ENCODE measurements around the gene KCNJ3. TPM values are rescaled to one million over a fixed set of nuclear protein-coding genes. Genes with fewer than 3 reads are reported as not detected.

Gene KCNJ3
- total and polyA plus RNA-seq, 2 experiments from 2014 or later = not detected

- no peak overlapping the region for H2AFZ ChIP-seq
- no peaks in the 10 kb centered on the region for H3K4me1 ChIP-seq (ENCODE audit: insufficient read depth)
- H4K20me1 ChIP-seq (ENCODE audit: insufficient read depth) = no peaks in the 10 kb centered on the region
- in situ Hi-C loops (cut with MboI) = no loop called here
- 17 to 33% methylated on average over 3 of the region's 3 CpGs for WGBS, 2 experiments (ENCODE audit: low coverage in 1 of 2, low lambda C conversion rate in 2 of 2, missing lambda C conversion rate in 2 of 2)
- H3K27me3 ChIP-seq (replicated peaks; ENCODE audit: insufficient read depth) = no peaks in the 10 kb centered on the region
- H3F3A ChIP-seq (ENCODE audit: insufficient read depth) = no peaks in the 10 kb centered on the region
- H3K4me3 ChIP-seq = no peak overlapping the region
- no peak overlapping the region for H3K27ac ChIP-seq
- H3K4me2 ChIP-seq (ENCODE audit: unreplicated experiment) = no peak overlapping the region
- H3K79me2 ChIP-seq (ENCODE audit: insufficient read depth) = no peaks in the 10 kb centered on the region
- no peak for TF ChIP-seq EZH2phosphoT487 (IDR thresholded peaks at IDR 0.05; ENCODE audit: insufficient read depth, low read depth)
- no peak for TF ChIP-seq EZH2 (IDR thresholded peaks at IDR 0.05; ENCODE audit: insufficient read depth, poor library complexity, severe bottlenecking)
- no peak overlapping the region for H3K9ac ChIP-seq
- H3K9me2 ChIP-seq (ENCODE audit: insufficient read depth) = no peaks in the 10 kb centered on the region
- DNase-seq = no peak
- H3K9me3 ChIP-seq (ENCODE audit: low read depth) = no peaks in the 10 kb centered on the region
- H3K36me3 ChIP-seq (ENCODE audit: low read depth) = no peaks in the 10 kb centered on the region
Observed at GRCh38 chr2:154673694-154674093, 24.8 kb upstream of the KCNJ3 start.

GRCh38 chr2:154677401-154677800, 21.1 kb upstream of the KCNJ3 start:
- no peak overlapping the region for H2AFZ ChIP-seq
- DNase-seq = no peak
- no peak overlapping the region for H3K4me3 ChIP-seq
- H3K9me3 ChIP-seq (ENCODE audit: low read depth) = no peaks in the 10 kb centered on the region
- no peaks in the 10 kb centered on the region for H3F3A ChIP-seq (ENCODE audit: insufficient read depth)
- H3K27ac ChIP-seq = no peak overlapping the region
- H3K9me2 ChIP-seq (ENCODE audit: insufficient read depth) = no peaks in the 10 kb centered on the region
- in situ Hi-C loops (cut with MboI) = no loop called here
- H3K9ac ChIP-seq = no peak overlapping the region
- no peak overlapping the region for H3K4me2 ChIP-seq (ENCODE audit: unreplicated experiment)
- WGBS, 2 experiments (ENCODE audit: low coverage in 1 of 2, low lambda C conversion rate in 2 of 2, missing lambda C conversion rate in 2 of 2) = 28 to 29% methylated on average over 3 of the region's 3 CpGs
- H3K36me3 ChIP-seq (ENCODE audit: low read depth) = no peaks in the 10 kb centered on the region
- H3K27me3 ChIP-seq (replicated peaks; ENCODE audit: insufficient read depth) = no peaks in the 10 kb centered on the region
- no peaks in the 10 kb centered on the region for H4K20me1 ChIP-seq (ENCODE audit: insufficient read depth)
- no peaks in the 10 kb centered on the region for H3K4me1 ChIP-seq (ENCODE audit: insufficient read depth)
- no peaks in the 10 kb centered on the region for H3K79me2 ChIP-seq (ENCODE audit: insufficient read depth)
- TF ChIP-seq EZH2phosphoT487 (IDR thresholded peaks at IDR 0.05; ENCODE audit: insufficient read depth, low read depth) = no peak
- no peak for TF ChIP-seq EZH2 (IDR thresholded peaks at IDR 0.05; ENCODE audit: insufficient read depth, poor library complexity, severe bottlenecking)

DNA sequence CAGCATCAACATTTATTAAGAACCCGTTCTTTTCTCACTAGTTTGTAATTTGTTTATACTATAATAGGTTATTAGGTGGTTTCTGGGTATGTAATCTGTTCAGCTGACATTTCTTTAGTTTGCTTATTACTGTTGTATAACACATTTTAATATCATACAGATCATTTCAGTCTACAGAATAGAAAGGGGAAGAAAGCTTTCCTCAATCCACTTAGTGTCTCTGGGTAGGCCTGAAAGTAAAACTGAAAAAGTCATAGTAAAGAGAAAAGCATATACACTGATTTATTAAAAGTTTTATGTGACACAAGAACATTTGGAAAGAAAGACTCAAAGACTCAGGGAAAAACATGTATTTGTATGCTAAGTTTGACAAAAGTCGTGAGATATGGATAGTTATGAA, 16.8 kb upstream of the KCNJ3 start:
- Histone ChIP-seq H3K4me3 (no peak overlapping the region), H3K9me3 (ENCODE audit: low read depth) (no peaks in the 10 kb centered on the region), H4K20me1 (ENCODE audit: insufficient read depth) (no peaks in the 10 kb centered on the region), H3K9me2 (ENCODE audit: insufficient read depth) (no peaks in the 10 kb centered on the region), H3K27ac (no peak overlapping the region), H3F3A (ENCODE audit: insufficient read depth) (no peaks in the 10 kb centered on the region), H2AFZ (no peak overlapping the region), H3K36me3 (ENCODE audit: low read depth) (no peaks in the 10 kb centered on the region), H3K79me2 (ENCODE audit: insufficient read depth) (no peaks in the 10 kb centered on the region), H3K4me1 (ENCODE audit: insufficient read depth) (no peaks in the 10 kb centered on the region), H3K4me2 (ENCODE audit: unreplicated experiment) (no peak overlapping the region), H3K27me3 (replicated peaks; ENCODE audit: insufficient read depth) (no peaks in the 10 kb centered on the region), H3K9ac (no peak overlapping the region)
- 18 to 20% methylated on average over 2 of the region's 2 CpGs for WGBS, 2 experiments (ENCODE audit: low coverage in 1 of 2, low lambda C conversion rate in 2 of 2, missing lambda C conversion rate in 2 of 2)
- TF ChIP-seq EZH2 (IDR thresholded peaks at IDR 0.05; ENCODE audit: insufficient read depth, poor library complexity, severe bottlenecking) (no peak), EZH2phosphoT487 (IDR thresholded peaks at IDR 0.05; ENCODE audit: insufficient read depth, low read depth) (no peak)
- no peak for DNase-seq
- in situ Hi-C loops (cut with MboI) = no loop called here

- Histone ChIP-seq H3K4me2 (ENCODE audit: unreplicated experiment) (no peak overlapping the region), H3K9ac (no peak overlapping the region), H3K4me3 (no peak overlapping the region), H3K4me1 (ENCODE audit: insufficient read depth) (no peaks in the 10 kb centered on the region), H3K9me2 (ENCODE audit: insufficient read depth) (no peaks in the 10 kb centered on the region), H3F3A (ENCODE audit: insufficient read depth) (no peaks in the 10 kb centered on the region), H3K79me2 (ENCODE audit: insufficient read depth) (no peaks in the 10 kb centered on the region), H3K27me3 (replicated peaks; ENCODE audit: insufficient read depth) (no peaks in the 10 kb centered on the region), H3K27ac (no peak overlapping the region), H2AFZ (no peak overlapping the region), H3K9me3 (ENCODE audit: low read depth) (no peaks in the 10 kb centered on the region), H4K20me1 (ENCODE audit: insufficient read depth) (no peaks in the 10 kb centered on the region), H3K36me3 (ENCODE audit: low read depth) (no peaks in the 10 kb centered on the region)
- DNase-seq = no peak
- in situ Hi-C loops (cut with MboI) = no loop called here
- TF ChIP-seq EZH2phosphoT487 (IDR thresholded peaks at IDR 0.05; ENCODE audit: insufficient read depth, low read depth) (no peak), EZH2 (IDR thresholded peaks at IDR 0.05; ENCODE audit: insufficient read depth, poor library complexity, severe bottlenecking) (no peak)
- WGBS, 2 experiments (ENCODE audit: low coverage in 1 of 2, low lambda C conversion rate in 2 of 2, missing lambda C conversion rate in 2 of 2) = 4 to 6% methylated on average over 3 of the region's 3 CpGs
Observed at GRCh38 chr2:154686162-154686561, 12.3 kb upstream of the KCNJ3 start.

DNA sequence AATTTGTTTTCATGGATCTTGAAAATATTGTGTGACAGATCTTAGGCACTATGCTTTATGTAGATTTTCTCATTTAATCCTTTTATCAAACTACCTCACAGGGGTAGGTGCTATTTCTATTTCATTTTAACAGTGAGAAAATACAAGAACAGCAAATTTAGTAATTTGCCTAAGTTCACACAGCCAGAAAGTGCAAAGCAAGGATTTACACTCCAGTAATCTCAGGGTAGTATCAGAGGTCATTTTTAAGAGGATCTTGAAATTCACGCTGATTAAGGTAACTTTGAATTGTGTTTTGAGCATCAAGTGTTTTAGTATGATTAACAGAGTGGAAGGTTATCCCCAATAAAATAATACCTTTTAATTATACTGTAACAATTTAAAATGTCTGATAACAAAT, 10.1 kb upstream of the KCNJ3 start:
- H3K9me2 ChIP-seq (ENCODE audit: insufficient read depth) = no peaks in the 10 kb centered on the region
- no peak overlapping the region for H3K4me3 ChIP-seq
- no peaks in the 10 kb centered on the region for H3K4me1 ChIP-seq (ENCODE audit: insufficient read depth)
- no peaks in the 10 kb centered on the region for H3K27me3 ChIP-seq (replicated peaks; ENCODE audit: insufficient read depth)
- no peak overlapping the region for H3K4me2 ChIP-seq (ENCODE audit: unreplicated experiment)
- no peaks in the 10 kb centered on the region for H3K36me3 ChIP-seq (ENCODE audit: low read depth)
- H4K20me1 ChIP-seq (ENCODE audit: insufficient read depth) = no peaks in the 10 kb centered on the region
- no peaks in the 10 kb centered on the region for H3K9me3 ChIP-seq (ENCODE audit: low read depth)
- DNase-seq = no peak
- no peaks in the 10 kb centered on the region for H3K79me2 ChIP-seq (ENCODE audit: insufficient read depth)
- in situ Hi-C loops (cut with MboI) = no loop called here
- TF ChIP-seq EZH2phosphoT487 (IDR thresholded peaks at IDR 0.05; ENCODE audit: insufficient read depth, low read depth) (no peak), EZH2 (IDR thresholded peaks at IDR 0.05; ENCODE audit: insufficient read depth, poor library complexity, severe bottlenecking) (no peak)
- H3K27ac ChIP-seq = no peak overlapping the region
- no peak overlapping the region for H2AFZ ChIP-seq
- 27 to 30% methylated on average over 1 of the region's 1 CpG for WGBS, 2 experiments (ENCODE audit: low coverage in 1 of 2, low lambda C conversion rate in 2 of 2, missing lambda C conversion rate in 2 of 2)
- H3K9ac ChIP-seq = no peak overlapping the region
- no peaks in the 10 kb centered on the region for H3F3A ChIP-seq (ENCODE audit: insufficient read depth)
